DND-41 (cell line): Measurements from ENCODE around the gene SGCD.

ENCODE experiments used
- ATAC-seq: fragments of 200-7000 bp; cut with Tn5 transposase; 3 replicates; pipeline ENCODE4 v1.9.1; 2021; ENCODE audit warnings: low read depth; ENCODE audit not compliant: insufficient read depth
- DNase-seq: peaks from one replicate; pipeline ENCODE4 v3.0.0-alpha.2; 2020
- H2AFZ ChIP-seq: 2 replicates; pipeline ENCODE4 v1.6.0; 2012; ENCODE audit warnings: low read depth, low read length
- H3K27ac ChIP-seq: 2 replicates; pipeline ENCODE4 v1.5.1; 2012; ENCODE audit warnings: low read length, inconsistent platforms
- H3K27me3 ChIP-seq: fragments of 200-600 bp; sonication (generic); 2 replicates; pipeline ENCODE4 v1.6.0; 2012; ENCODE audit warnings: low read length, mild to moderate bottlenecking, inconsistent platforms; ENCODE audit not compliant: insufficient read depth, poor library complexity
- H3K36me3 ChIP-seq: 2 replicates; pipeline ENCODE4 v1.5.1; 2012; ENCODE audit warnings: low read length, inconsistent platforms; ENCODE audit not compliant: insufficient read depth
- H3K4me1 ChIP-seq: 2 replicates; pipeline ENCODE4 v1.5.1; 2012; ENCODE audit warnings: mild to moderate bottlenecking, low read length; ENCODE audit not compliant: insufficient read depth
- H3K4me2 ChIP-seq: 2 replicates; pipeline ENCODE4 v1.6.0; 2012; ENCODE audit warnings: mild to moderate bottlenecking, moderate library complexity, low read length, inconsistent platforms; ENCODE audit not compliant: insufficient read depth
- H3K4me3 ChIP-seq, 2 experiments: fragments of 200-600 bp in 1 of 2; shearing (Covaris generic) in 1 of 2; 2 replicates each; pipeline ENCODE4 v1.5.1; 2012 to 2016; ENCODE audit warnings: inconsistent platforms in 2 of 2, low read length in 2 of 2, mild to moderate bottlenecking in 2 of 2, low read depth in 1 of 2, moderate library complexity in 1 of 2
- H3K79me2 ChIP-seq: 2 replicates; pipeline ENCODE4 v1.6.0; 2012; ENCODE audit warnings: low read length, inconsistent platforms; ENCODE audit not compliant: insufficient read depth
- H3K9ac ChIP-seq: 2 replicates; pipeline ENCODE4 v1.6.0; 2012; ENCODE audit warnings: low read depth, mild to moderate bottlenecking, inconsistent platforms, low read length, moderate library complexity
- H3K9me3 ChIP-seq: 2 replicates; pipeline ENCODE4 v1.5.1; 2012; ENCODE audit warnings: low read length, moderate library complexity, mild to moderate bottlenecking, inconsistent platforms; ENCODE audit not compliant: insufficient read depth, severe bottlenecking
- H4K20me1 ChIP-seq: 2 replicates; pipeline ENCODE4 v1.6.0; 2012; ENCODE audit warnings: low read length; ENCODE audit not compliant: insufficient read depth
- CTCF ChIP-seq: IDR thresholded peaks from 2 replicates; pipeline ENCODE4 v1.5.1; 2012; ENCODE audit warnings: borderline replicate concordance, low read length, moderate library complexity, mild to moderate bottlenecking; ENCODE audit not compliant: poor library complexity, severe bottlenecking; ENCODE audit errors: extremely low read depth
- EZH2 ChIP-seq: IDR thresholded peaks from 3 replicates; pipeline ENCODE4 v1.6.1; 2012; ENCODE audit warnings: borderline replicate concordance, low read depth, mild to moderate bottlenecking, moderate library complexity, low read length, inconsistent platforms; ENCODE audit not compliant: severe bottlenecking

SGCD gene

DNA sequence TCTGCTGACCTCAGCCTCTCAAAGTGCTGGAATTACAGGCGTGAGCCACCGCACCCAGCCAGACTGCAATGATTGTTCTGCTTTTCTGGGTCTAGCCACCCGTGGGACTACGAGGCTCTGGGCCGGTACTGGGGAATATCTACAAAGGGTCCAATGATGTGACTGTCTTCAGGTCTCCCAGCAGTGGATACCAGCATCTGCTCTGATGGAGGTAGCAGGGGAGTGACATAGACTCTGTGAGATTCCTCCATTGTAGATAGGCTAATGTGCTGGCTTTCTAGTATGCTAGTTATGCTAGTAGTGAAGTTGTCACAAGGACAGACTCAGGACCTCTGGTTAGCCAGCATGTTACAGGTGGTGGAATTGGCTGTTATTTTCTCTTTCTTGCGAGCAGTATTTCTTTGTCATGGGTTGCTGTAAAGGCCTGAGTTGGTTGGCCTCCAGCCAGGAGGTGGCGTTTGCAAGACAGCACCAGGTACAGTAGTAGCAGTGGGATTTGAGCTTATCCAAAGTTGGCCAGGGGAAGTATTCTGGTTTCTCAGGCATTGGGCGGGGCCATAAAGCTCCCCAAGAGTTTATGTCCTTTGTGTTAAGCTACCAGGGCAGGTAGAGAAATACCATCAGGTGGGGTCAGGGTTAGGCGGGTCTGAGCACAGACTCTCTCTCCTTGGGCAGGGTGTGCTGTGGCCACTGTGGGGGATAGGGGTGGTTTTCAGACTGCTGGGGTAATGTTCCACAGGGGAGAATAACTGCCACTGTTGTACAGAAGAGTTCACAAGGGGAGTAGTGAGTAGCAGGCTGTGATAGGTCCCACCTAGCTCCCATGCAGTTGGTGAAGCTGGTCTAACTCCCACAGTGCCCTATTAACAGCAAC lies 105.2 kb downstream of the SGCD start:
- no peak overlapping the region for H3K9ac ChIP-seq
- no peaks in the 10 kb centered on the region for H3K27me3 ChIP-seq
- no peak overlapping the region for H3K27ac ChIP-seq
- DNase-seq: no peak
- no peak overlapping the region for H3K4me2 ChIP-seq
- H4K20me1 ChIP-seq: no peaks in the 10 kb centered on the region
- no peak for ATAC-seq
- TF ChIP-seq CTCF: no peak
- TF ChIP-seq EZH2: no peak
- H3K36me3 ChIP-seq: no peaks in the 10 kb centered on the region
- H2AFZ ChIP-seq: no peak overlapping the region
- H3K79me2 ChIP-seq: no peaks in the 10 kb centered on the region
- H3K4me3 ChIP-seq: no peak overlapping the region
- H3K4me1 ChIP-seq: no peaks in the 10 kb centered on the region
- H3K9me3 ChIP-seq: no peaks in the 10 kb centered on the region

DNA sequence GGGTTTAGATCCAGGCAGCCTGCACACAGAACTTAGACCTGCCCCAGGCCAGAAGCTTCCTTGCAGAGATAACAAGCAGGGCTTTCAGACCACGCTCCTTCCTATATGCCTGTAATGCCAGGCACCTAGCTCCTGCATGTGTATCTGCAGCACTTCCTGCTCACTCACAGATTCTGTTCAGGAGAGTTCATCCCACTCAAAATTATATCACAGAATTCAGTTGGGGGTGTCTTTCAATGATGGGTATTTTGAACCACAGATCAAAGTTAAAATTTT lies 105.8 kb downstream of the SGCD start:
- Histone ChIP-seq H3K27me3 (no peaks in the 10 kb centered on the region), H3K4me2 (no peak overlapping the region), H3K4me1 (no peaks in the 10 kb centered on the region), H2AFZ (no peak overlapping the region), H3K79me2 (no peaks in the 10 kb centered on the region), H3K27ac (no peak overlapping the region), H4K20me1 (no peaks in the 10 kb centered on the region), H3K9ac (no peak overlapping the region), H3K4me3 (no peak overlapping the region), H3K36me3 (no peaks in the 10 kb centered on the region), H3K9me3 (no peaks in the 10 kb centered on the region)
- no peak for DNase-seq
- ATAC-seq: no peak
- TF ChIP-seq EZH2 (no peak), CTCF (no peak)

- H3K4me1 ChIP-seq: no peaks in the 10 kb centered on the region
- no peak for DNase-seq
- no peak overlapping the region for H3K4me2 ChIP-seq
- H3K27me3 ChIP-seq: peaks cover 4% of the 10 kb centered on the region
- no peaks in the 10 kb centered on the region for H3K79me2 ChIP-seq
- no peak overlapping the region for H2AFZ ChIP-seq
- H4K20me1 ChIP-seq: no peaks in the 10 kb centered on the region
- ATAC-seq: no peak
- H3K9me3 ChIP-seq: no peaks in the 10 kb centered on the region
- no peak overlapping the region for H3K4me3 ChIP-seq
- H3K36me3 ChIP-seq: no peaks in the 10 kb centered on the region
- no peak overlapping the region for H3K27ac ChIP-seq
- no peak for TF ChIP-seq CTCF
- TF ChIP-seq EZH2: no peak
- H3K9ac ChIP-seq: no peak overlapping the region
These were observed 107.5 kb downstream of the SGCD start for GRCh38 chr5:156434471-156434870.

- DNase-seq (no peak), ATAC-seq (no peak)
- no peaks in the 10 kb centered on the region for H4K20me1 ChIP-seq
- no peak overlapping the region for H3K9ac ChIP-seq
- peaks cover 4% of the 10 kb centered on the region for H3K27me3 ChIP-seq
- H2AFZ ChIP-seq: no peak overlapping the region
- no peak overlapping the region for H3K4me2 ChIP-seq
- no peaks in the 10 kb centered on the region for H3K36me3 ChIP-seq
- no peaks in the 10 kb centered on the region for H3K4me1 ChIP-seq
- no peak for TF ChIP-seq CTCF
- no peak for TF ChIP-seq EZH2
- no peak overlapping the region for H3K4me3 ChIP-seq
- H3K27ac ChIP-seq: no peak overlapping the region
- H3K79me2 ChIP-seq: no peaks in the 10 kb centered on the region
- H3K9me3 ChIP-seq: no peaks in the 10 kb centered on the region
These were observed 108.1 kb downstream of the SGCD start for GRCh38 chr5:156435101-156435500.
